Activated CD8-positive, alpha-beta memory T cell treated with anti-CD3 and anti-CD28 coated beads, Interleukin-2, amount 50 U/mL, for 4 hours (primary cell): ENCODE data around the gene LRP5.
"Not testable (repeated sequence)": the region's sequence is repeated elsewhere in the genome, so short reads cannot be mapped to it uniquely, and the experiment has no call there.

Source experiments
- DNase-seq: peaks from one replicate; pipeline ENCODE4 v3.0.0-alpha.2; 2020

Gene LRP5

GRCh38 chr11:68398995-68399851, 86.8 kb downstream of the LRP5 start:
- no peak for DNase-seq

DNA sequence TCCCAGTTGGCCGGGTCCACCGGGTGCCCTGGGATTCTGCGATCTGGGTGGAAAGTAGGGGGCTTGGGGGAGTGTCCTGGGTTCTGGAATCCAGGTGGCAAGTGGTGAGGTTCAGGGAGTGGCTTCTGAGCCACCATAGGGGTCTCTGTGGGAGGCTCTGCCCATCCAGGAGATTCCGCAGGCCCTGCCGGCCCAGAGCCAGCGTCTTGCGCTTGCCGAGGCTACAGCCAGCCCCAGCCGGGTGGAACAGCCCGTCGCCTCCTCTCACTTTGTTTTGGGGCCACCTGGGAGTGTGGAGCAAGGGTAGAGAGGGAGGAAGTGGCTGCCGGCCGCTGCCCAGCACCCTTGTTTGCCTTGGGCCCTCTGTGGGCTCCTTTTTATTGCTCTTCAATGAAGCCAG, 87.5 kb downstream of the LRP5 start:
- DNase-seq = no peak

DNA sequence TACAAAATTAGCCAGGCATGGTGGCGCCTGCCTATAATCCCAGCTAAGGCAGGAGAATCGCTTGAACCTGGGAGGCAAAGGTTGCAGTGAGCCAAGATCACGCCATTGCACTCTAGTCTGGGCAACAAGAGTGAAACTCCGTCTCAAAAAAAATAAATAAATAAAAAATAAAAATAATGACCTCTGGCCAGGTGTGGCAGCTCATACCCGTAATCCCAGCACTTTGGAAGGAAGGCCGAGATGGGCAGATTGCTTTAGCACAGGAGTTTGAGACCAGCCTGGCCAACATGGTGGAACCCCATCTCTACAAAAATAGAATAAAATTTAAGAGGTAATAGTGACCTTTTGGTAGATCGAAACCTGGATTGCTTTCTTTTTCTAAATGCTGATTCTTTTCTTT, 88.2 kb downstream of the LRP5 start:
- not testable (repeated sequence) for DNase-seq

GRCh38 chr11:68401856-68402255, 89.5 kb downstream of the LRP5 start:
- DNase-seq = no peak

DNA sequence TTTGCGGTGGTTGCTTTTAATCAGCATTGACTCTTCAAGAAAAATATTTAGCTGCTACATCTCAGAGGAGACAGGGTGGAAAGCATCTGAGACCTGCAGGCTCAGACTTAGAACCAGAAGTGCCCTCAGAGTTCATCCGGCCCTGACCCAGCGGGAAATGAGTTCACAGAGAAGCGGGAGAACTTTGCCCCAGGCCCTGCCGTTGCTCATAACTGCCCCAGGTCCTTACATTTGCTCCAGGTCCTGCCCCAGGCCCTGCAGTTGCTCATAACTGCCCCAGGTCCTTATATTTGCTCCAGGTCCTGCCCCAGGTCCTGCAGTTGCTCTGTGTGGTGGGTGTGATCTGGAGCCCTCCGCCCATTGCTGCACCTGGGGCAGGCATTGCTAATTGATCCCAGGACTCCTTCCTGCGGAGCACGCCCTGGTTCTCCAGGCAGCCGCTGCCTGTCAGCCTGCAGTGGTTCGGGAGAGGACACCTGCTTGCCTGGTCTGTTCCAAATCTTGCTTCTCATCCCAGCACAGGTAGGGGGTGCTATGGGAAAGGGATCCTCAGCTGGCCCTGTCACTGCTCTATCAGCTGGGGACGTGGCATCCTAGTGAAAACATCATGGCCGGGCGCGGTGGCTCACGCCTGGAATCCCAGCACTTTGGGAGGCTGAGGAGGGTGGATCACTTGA, 90.1 kb downstream of the LRP5 start:
- no peak for DNase-seq

DNA sequence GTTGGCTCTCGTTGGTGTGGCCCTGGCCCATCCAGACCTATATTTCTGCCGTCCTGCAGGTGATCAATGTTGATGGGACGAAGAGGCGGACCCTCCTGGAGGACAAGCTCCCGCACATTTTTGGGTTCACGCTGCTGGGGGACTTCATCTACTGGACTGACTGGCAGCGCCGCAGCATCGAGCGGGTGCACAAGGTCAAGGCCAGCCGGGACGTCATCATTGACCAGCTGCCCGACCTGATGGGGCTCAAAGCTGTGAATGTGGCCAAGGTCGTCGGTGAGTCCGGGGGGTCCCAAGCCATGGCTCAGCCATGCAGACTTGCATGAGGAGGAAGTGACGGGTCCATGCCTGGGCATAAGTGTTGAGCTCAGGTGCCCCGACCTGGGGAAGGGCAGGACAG, 91.0 kb downstream of the LRP5 start:
- no peak for DNase-seq

GRCh38 chr11:68403831-68404230, 91.4 kb downstream of the LRP5 start:
- no peak for DNase-seq

DNA sequence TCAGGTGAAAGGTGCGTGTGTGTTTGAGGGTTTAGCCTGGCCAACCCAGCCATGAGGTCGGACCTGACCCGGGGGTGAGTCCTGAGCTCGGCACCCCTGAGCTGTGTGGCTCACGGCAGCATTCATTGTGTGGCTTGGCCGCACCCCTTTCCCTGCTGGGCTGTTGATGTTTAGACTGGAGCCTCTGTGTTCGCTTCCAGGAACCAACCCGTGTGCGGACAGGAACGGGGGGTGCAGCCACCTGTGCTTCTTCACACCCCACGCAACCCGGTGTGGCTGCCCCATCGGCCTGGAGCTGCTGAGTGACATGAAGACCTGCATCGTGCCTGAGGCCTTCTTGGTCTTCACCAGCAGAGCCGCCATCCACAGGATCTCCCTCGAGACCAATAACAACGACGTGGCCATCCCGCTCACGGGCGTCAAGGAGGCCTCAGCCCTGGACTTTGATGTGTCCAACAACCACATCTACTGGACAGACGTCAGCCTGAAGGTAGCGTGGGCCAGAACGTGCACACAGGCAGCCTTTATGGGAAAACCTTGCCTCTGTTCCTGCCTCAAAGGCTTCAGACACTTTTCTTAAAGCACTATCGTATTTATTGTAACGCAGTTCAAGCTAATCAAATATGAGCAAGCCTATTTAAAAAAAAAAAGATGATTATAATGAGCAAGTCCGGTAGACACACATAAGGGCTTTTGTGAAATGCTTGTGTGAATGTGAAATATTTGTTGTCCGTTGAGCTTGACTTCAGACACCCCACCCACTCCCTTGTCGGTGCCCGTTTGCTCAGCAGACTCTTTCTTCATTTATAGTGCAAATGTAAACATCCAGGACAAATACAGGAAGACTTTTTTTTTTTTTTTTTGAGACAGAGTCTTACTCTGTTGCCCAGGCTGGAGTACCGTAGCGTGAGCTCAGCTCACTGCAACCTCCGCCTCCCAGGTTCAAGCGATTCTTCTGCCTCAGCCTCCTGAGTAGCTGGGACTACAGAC, 94.2 kb downstream of the LRP5 start:
- DNase-seq = no peak

DNA sequence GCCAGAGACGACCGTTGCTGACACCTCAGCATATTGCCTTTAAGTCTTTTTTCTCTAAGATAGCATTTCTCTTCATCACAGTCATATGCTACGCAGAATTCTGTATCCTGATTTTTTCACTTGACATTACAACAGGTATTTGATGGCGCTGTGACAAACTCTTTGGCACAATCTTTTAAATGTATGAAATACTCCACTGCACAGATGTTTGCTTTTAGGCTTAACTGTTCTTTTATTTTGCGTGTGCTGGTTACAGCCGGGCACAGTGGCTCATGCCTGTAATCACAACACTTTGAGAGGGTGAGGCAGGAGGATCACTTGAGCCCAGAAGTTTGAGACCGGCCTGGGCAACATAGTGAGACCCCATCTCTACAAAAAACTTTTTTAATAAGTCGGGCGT, 96.1 kb downstream of the LRP5 start:
- DNase-seq = no peak

GRCh38 chr11:68409748-68410344, 97.5 kb downstream of the LRP5 start:
- DNase-seq = no peak

- no peak for DNase-seq
Observed at GRCh38 chr11:68411501-68411991, 99.2 kb downstream of the LRP5 start.

DNA sequence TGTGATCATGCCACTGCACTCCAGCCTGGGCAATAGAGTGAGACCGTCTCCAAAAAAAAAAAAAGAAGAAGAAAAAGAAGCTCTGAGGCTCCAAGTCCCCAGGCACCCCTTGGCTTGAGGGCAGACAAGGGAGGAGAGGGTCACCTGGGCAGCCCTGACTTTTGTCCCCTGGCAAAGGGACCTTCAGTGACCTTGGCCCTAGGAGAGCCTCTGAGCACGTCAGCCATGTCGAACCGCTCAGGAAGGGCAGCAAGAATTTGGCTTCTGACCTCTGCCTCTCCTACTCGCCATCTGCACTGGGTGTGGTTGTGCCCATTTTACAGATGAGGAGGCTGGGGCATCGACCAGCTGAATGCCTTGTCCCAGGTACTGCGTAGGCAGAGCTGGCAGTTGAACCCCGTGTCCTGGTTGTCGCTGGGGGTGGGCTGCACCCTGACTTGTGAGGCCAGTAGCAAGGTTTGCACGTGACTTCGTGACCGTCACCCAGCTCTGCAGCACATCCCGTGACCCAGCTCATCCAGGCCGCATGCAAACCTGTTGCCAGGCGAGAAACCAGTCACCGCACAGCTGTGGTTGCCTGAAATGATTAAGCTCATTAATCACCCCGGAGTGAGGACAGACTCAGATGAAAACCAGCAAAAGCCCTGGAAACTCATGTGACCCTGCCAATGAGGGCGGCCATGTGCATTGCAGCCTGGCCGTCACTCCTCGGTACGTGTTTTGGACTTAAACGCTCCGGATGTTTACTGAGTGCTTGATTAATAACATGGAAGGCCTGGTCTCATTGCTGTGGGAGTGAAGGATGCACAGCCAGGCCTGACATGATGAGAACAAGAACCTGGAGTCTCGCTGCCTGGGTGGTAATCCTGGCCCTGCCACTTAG, 100.4 kb downstream of the LRP5 start:
- DNase-seq = no peak

- DNase-seq = no peak
Observed at GRCh38 chr11:68413591-68413999, 101.2 kb downstream of the LRP5 start.

DNA sequence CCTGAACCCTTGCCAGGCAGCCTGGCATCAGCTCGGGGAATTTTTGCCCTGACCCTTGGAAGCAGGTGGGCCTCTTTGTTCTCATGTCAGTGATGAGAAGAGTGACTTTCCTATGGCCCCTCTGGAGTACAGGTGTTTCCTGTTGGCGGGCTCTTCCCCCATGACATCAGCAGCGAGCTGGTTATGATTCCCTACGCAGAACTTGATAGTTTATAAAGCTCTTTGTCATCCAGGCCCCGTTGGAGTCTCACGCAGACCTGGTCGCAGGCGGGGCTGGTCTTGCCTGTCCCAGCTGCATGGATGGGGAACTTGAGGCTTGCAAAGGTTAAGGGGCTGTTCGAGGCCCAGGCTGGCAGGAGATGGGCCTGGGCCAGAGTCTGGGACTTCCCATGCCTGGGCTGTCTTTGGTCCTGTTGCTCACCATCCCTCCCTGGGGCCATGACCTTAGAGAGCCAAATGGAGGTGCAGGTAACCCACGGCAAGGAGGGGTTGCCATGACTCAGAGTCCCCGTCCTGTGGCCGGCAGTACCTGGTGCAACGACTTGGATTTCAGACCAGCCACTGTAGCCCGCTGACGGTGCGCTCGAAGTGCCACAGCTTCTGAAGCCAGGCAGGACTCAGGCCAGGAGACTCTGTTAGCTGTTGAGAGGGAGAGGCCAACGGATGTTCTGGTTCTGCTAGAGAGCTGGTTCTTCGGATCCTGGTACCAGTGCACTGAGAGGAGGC, 102.3 kb downstream of the LRP5 start:
- no peak for DNase-seq

DNA sequence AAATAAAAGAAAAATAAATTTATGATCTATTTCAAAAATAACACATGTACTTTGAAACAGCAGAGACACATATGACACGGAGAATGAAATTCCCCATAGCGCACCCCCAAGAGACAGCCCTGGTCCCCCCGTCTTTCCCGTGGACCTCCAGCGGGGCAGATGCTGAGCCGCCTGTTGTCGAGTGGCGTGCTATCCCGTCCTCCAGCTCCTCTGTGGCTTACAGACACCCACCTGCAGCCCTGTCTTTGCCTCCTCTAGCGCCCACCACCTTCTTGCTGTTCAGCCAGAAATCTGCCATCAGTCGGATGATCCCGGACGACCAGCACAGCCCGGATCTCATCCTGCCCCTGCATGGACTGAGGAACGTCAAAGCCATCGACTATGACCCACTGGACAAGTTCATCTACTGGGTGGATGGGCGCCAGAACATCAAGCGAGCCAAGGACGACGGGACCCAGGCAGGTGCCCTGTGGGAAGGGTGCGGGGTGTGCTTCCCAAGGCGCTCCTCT, 103.7 kb downstream of the LRP5 start:
- no peak for DNase-seq

- no peak for DNase-seq
Observed at GRCh38 chr11:68418648-68419047, 106.3 kb downstream of the LRP5 start.

GRCh38 chr11:68420171-68420570, 107.8 kb downstream of the LRP5 start:
- DNase-seq = no peak

- no peak for DNase-seq
Observed at GRCh38 chr11:68423481-68423880, 111.1 kb downstream of the LRP5 start.

DNA sequence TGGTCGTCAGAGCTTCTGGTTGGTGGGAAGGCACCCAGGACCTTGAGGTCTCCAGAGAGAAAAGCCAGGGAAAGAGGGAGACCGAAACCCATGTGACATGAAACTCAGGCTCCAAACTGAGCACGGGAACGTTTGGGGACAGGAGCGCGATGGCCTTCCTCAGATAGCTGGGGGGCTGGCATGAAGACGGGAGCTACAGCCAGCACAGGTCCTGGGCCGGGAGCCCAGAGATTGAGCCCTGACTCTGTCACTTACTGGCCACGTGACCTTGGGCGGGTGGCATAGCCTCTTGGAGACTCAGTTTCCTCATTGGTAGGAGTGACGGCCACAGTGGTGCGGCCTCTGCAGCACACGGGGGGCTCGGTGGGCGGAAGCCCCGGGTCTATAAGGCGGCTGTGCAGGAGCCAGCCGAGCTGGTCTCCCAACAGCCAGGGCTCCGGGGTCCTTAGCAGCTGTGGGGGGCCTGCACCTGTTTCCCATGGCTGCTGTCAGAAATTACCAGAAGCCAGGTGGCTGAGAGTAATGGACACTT, 111.8 kb downstream of the LRP5 start:
- DNase-seq = no peak
